Activated naive CD8-positive, alpha-beta T cell treated with anti-CD3 and anti-CD28 coated beads, Interleukin-2, amount 50 U/mL, for 24 hours (primary cell): ENCODE measurements around the gene CCDC88C.
"Not testable (repeated sequence)": the region's sequence is repeated elsewhere in the genome, so short reads cannot be mapped to it uniquely, and the experiment has no call there.

Experiments
- ATAC-seq: fragments of 150-1000 bp; cut with Tn5 transposase; one replicate; pipeline ENCODE4 v1.10.0; 2021
- DNase-seq: peaks from one replicate; pipeline ENCODE4 v3.0.0; 2021
- H3K27ac Mint-ChIP-seq: one replicate; pipeline ENCODE4 v1.8.0; 2021; ENCODE audit warnings: mild to moderate bottlenecking, mixed read lengths
- H3K27me3 Mint-ChIP-seq: one replicate; pipeline ENCODE4 v1.8.0; 2021; ENCODE audit warnings: mixed read lengths
- H3K36me3 Mint-ChIP-seq: one replicate; pipeline ENCODE4 v1.8.0; 2021; ENCODE audit warnings: low read depth, mixed read lengths
- H3K4me1 Mint-ChIP-seq: one replicate; pipeline ENCODE4 v1.8.0; 2021; ENCODE audit warnings: mixed read lengths
- H3K4me3 Mint-ChIP-seq: one replicate; pipeline ENCODE4 v1.8.0; 2021; ENCODE audit warnings: mild to moderate bottlenecking, moderate library complexity, mixed read lengths
- H3K9me3 Mint-ChIP-seq: one replicate; pipeline ENCODE4 v1.8.0; 2021; ENCODE audit warnings: mixed read lengths

CCDC88C gene

DNA sequence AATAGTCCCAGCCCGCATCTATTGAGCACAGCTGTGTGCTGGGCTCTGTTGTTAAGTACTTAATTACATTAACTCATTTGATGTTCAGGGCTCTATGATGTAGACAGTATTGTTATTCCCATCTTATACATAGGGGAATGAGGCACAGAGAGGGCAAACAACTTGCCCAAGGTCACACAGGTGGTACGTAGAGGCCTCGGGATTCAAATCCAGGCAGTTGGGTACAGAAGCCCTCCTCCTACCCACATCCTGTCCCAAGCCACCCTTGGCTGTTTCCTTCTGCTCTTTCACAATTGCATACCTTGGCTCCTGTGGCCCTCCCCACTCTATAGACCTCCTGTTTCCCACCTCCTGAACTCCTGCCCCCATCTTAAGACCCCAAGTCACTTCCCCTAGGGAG lies 163.2 kb downstream of the CCDC88C start:
- H3K27me3 Mint-ChIP-seq: no peaks in the 10 kb centered on the region
- H3K9me3 Mint-ChIP-seq: no peaks in the 10 kb centered on the region
- ATAC-seq: peak; percentile 23
- H3K4me3 Mint-ChIP-seq: peak overlapping the region; percentile 67
- peak overlapping the region; percentile 60 for H3K27ac Mint-ChIP-seq
- no peak for DNase-seq
- H3K4me1 Mint-ChIP-seq: peaks cover 69% of the 10 kb centered on the region
- peaks cover 3% of the 10 kb centered on the region for H3K36me3 Mint-ChIP-seq

DNA sequence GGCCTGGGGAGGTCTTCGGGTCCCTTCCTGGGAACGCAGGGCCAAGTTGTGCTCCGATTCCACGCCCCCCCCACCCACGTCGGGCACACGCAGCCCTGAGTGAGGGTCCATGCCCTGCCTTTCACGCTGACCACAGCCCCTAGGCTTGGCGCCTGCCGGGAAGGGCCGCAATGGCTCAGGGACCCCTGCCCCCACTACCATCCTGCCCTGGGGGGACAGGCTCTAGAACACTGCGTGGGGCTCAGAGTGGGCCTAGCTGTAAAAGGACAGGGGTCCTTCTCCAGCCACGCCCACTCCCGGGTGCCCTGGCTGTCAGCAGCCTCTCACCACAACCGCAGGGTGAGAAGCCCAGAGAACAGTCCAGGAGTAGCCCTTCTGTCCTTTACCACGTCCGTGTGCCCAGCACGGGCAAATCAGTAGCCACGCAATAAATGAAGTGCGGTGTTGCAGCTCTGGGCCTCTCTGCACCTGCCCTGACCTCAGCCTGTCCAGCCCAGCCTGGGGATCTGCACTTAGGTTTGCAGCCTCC lies 163.8 kb downstream of the CCDC88C start:
- Mint-ChIP-seq H3K9me3 (no peaks in the 10 kb centered on the region), H3K36me3 (peaks cover 3% of the 10 kb centered on the region), H3K4me1 (peaks cover 70% of the 10 kb centered on the region), H3K4me3 (peak overlapping the region; percentile 67), H3K27ac (peak overlapping the region; percentile 60), H3K27me3 (no peaks in the 10 kb centered on the region)
- DNase-seq (no peak), ATAC-seq (no peak)

DNA sequence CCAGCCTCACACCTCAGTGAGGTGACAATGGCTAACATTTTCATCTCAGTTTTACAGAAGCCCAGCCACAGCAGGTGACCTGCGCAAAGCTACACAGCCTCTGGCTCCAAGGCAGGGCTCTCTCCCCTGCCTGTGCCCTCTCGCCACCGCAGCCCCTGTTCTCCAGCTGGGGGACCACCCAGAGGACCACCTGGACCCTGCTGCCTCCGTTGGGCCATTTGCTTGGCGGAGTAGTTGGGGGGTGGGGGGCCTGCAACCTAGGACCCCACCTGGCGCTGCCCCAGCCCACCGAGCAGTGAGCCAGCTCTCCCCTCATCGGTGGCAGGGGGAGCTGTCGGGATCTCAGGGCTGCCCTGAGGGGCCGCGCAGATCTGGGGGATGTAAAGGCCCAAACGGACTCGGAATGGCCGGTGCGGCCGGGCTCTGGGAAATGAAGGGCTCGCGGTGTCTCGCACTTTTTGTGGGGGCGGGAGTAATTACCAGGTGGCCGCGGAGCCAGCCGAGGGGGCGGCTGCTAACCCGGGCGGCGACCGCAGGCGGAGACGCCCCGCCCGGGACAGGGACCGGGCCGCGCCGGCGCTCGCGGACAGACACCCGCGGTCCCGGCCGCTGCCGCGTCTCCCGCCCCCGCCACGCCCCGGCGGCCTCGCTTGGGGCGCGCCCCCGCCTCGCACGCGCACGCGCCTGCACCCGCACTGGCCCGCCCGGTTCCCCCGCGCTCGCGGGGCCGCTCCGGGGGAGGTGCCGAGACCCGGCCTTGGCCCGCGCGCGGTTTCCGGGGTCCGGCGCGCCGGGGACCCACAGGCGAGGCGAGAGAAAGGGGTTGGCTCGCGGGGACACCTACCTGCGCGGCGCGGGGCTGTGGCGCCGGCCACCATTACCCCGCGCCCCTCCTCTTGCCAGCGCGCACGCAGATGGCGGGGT lies 164.5 kb downstream of the CCDC88C start:
- ATAC-seq (peak; percentile 13), DNase-seq (no peak)
- H3K36me3 Mint-ChIP-seq: peaks cover 3% of the 10 kb centered on the region
- peaks cover 71% of the 10 kb centered on the region for H3K4me1 Mint-ChIP-seq
- H3K4me3 Mint-ChIP-seq: peak overlapping the region; percentile 36
- H3K9me3 Mint-ChIP-seq: no peaks in the 10 kb centered on the region
- no peak overlapping the region for H3K27ac Mint-ChIP-seq
- no peaks in the 10 kb centered on the region for H3K27me3 Mint-ChIP-seq

DNA sequence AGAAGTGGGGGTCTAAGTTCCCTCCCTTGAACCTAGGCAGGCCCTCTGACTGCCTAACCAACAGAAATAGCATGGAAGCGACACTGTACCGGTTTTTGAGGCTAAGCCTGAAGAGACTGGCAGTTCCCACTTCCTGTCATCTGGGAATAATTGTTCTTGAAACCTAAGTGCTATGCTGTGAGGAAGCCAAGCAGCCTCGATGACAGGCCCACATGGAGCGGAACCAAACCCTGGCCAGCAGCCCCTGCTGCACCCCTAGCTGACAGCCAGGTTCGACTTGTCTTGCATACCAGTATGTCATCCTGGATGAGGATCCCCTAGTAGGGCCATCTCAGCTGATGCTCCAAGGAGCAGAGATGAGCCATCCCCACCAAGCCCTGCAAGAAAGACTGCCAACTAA lies 166.7 kb downstream of the CCDC88C start:
- Mint-ChIP-seq H3K4me3 (no peak overlapping the region), H3K4me1 (peaks cover 81% of the 10 kb centered on the region), H3K27me3 (no peaks in the 10 kb centered on the region), H3K9me3 (peaks cover 5% of the 10 kb centered on the region), H3K36me3 (peaks cover 10% of the 10 kb centered on the region), H3K27ac (peak overlapping the region; percentile 29)
- DNase-seq (no peak), ATAC-seq (no peak)

DNA sequence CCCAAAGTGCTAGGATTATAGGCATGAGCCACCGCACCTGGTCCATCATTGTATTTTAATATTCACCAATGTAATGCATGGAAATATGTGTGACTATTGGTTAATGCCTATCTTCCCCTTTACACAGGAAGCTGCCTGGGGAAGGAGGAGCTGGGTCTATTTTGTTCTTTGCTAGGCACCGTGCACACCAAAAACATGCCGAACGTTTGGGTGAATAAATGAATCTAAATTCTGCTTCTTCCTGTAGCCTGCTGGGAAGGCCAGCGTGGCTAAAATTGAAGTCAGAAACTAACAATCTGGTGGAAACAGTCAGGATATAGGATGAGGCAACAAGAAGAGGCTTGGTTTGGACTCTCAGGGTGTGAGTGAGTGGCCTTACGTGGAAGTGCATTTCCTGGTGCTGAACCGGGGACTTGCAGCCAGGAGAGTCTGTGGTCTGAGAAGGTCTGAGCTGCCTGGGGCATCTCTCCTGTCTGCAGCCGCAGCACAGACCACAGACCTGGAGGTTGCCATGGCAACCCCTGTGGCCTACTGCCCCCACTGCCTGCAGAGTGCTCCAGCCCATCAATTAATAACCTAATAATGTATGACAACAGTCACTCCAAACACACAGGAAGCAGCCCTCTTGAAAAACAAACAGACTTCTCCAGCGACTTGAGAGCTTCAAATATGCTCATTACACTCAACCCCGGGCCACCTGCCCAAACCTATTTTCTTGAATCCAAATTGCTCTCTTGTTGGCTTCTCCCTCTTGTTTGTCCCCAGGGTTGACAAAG lies 167.6 kb downstream of the CCDC88C start:
- H3K9me3 Mint-ChIP-seq: peaks cover 5% of the 10 kb centered on the region
- peak overlapping the region; percentile 78 for H3K27ac Mint-ChIP-seq
- H3K36me3 Mint-ChIP-seq: peaks cover 10% of the 10 kb centered on the region
- DNase-seq: no peak
- ATAC-seq: no peak
- H3K4me3 Mint-ChIP-seq: peak overlapping the region; percentile 47
- H3K4me1 Mint-ChIP-seq: peaks cover 87% of the 10 kb centered on the region
- no peaks in the 10 kb centered on the region for H3K27me3 Mint-ChIP-seq

DNA sequence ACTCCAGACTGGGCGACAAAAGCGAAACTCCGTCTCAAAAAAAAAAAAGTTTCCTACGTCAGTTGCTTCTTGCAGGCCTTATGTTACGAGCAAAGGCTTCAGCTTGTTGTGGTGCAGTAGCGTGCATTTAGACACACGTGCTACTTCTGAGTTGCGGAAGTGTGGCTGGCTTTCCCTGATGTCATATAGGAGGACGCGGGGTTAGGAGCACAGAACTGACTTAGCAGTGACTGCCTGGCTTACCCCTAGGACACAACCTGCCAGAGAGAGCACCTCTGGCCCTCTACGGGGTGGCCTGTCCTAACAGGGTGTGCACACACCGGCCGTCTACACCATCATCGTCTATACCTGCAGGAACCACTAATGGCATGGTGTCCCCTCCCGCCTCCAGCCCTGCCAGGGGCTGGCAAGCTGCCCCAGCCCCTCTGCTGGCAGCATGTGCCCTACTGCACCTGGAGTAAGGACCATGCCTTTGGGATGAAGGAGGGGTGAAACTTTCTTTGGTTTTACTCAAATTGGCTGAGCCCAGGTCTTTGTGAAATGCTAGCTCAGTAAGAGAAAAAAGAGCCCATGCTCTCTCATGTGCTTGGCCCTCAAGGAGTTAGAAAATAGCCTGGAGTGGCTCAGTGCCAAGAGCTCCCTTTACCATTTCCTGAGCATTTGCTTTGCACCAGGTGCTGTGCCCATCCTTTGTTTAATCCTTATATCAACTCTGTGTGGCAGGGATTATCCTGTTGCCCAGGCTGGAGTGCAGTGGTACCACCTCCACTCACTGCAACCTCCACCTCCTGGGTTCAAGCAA lies 171.4 kb downstream of the CCDC88C start:
- H3K4me3 Mint-ChIP-seq: peak overlapping the region; percentile 78
- peaks cover 11% of the 10 kb centered on the region for H3K36me3 Mint-ChIP-seq
- H3K4me1 Mint-ChIP-seq: peaks cover 96% of the 10 kb centered on the region
- ATAC-seq (peak; percentile 45), DNase-seq (peak; percentile 56)
- H3K27ac Mint-ChIP-seq: peak overlapping the region; percentile 80
- no peaks in the 10 kb centered on the region for H3K27me3 Mint-ChIP-seq
- peaks cover 5% of the 10 kb centered on the region for H3K9me3 Mint-ChIP-seq

DNA sequence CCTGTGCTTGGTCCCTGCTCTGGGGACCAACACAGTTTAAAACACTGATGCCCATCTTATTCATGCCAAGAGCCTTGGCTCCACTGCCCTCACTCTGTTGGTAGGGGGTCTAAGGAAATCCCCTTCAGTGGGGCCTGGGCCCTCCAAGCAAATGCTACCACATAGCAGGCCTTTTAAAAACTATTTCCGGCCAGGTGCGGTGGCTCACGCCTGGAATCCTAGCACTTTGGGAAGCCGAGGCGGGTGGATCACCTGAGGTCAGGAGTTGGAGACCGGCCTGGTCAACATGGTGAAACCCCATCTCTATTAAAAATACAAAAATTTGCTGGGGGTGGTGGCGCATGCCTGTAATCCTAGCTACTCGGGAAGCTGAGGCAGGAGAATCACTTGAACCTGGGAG lies 172.0 kb downstream of the CCDC88C start:
- not testable (repeated sequence) for ATAC-seq, DNase-seq, H3K27me3 Mint-ChIP-seq, H3K9me3 Mint-ChIP-seq
- Mint-ChIP-seq H3K4me3 (peak overlapping the region; percentile 78), H3K4me1 (peaks cover 96% of the 10 kb centered on the region), H3K27ac (peak overlapping the region; percentile 80), H3K36me3 (peaks cover 13% of the 10 kb centered on the region)

DNA sequence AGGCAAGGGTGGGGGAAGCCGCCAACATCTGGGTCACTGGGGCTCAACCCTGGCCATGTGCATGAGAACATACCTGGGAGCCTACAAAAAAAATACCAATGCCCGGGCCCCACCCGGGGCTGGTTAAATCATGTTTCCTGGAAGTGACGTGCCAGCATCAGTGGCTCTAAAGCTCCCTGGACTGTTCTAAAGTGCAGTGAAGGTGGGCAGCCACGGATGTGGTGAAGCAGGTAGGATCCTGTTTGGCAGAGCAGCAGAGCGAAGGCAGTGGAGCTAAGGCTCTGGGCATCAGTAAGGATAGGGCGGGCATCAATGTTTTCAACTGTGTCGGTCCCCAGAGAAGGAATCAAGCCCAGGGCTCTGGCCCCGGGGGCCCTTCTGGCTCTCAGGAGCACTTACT lies 172.6 kb downstream of the CCDC88C start:
- H3K4me3 Mint-ChIP-seq: peak overlapping the region; percentile 78
- no peaks in the 10 kb centered on the region for H3K27me3 Mint-ChIP-seq
- H3K27ac Mint-ChIP-seq: peak overlapping the region; percentile 80
- peak; percentile 72 for DNase-seq
- peaks cover 5% of the 10 kb centered on the region for H3K9me3 Mint-ChIP-seq
- H3K4me1 Mint-ChIP-seq: peaks cover 96% of the 10 kb centered on the region
- H3K36me3 Mint-ChIP-seq: peaks cover 13% of the 10 kb centered on the region
- peak; percentile 16 for ATAC-seq

DNA sequence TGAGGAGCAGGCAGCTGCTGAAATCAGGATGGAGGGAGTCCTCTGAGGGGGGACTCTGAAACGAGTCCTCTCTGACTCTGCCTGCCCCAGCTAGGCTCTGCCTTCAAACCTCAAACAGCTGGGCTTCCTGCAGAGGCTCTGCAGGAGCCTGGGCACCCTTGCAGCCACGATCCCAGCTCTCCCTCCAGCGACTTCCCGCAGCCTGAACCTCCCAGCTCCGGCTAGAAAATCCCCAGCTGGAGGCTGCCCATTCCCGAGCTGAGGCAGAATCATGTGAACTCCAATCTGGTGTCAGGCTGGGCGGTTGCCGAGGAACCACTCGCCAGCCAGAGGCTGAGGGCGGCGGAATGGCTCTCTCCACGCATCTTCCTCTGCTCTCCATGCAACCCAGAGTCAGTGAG lies 173.1 kb downstream of the CCDC88C start, which contains the start of gene GPR68:
Gene GPR68, minus strand, starts transcription at position 204 of the 401 bp plus-strand sequence. CDS start 9,654 bp downstream, outside the sequence.
- Mint-ChIP-seq H3K36me3 (peaks cover 13% of the 10 kb centered on the region), H3K4me3 (peak within 1 kb of the TSS; percentile 78), H3K27me3 (no peaks in the 10 kb centered on the region), H3K9me3 (peaks cover 5% of the 10 kb centered on the region), H3K4me1 (peaks cover 96% of the 10 kb centered on the region), H3K27ac (peak within 1 kb of the TSS; percentile 80)
- no peak for ATAC-seq
- peak; percentile 34 for DNase-seq

DNA sequence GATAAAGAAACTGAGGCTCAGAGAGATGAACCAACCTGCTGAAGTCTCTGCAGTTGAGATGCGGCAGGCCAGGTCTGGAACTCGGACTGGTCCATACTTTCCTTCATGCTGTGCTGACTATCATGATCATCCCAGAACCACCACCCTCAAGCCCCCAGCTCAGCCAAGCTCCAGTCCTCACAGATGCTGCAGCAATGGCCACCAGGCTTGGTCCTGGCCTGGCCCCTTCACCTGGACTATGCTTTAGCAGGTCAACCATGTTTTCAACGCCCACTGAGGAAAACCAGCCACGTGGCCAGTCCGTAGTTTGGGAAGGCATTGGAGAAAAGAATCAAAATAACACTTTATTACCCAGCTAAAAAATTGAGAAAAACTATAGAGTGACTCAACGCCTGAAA lies 174.5 kb downstream of the CCDC88C start:
- Mint-ChIP-seq H3K4me3 (peak overlapping the region; percentile 78), H3K9me3 (peaks cover 5% of the 10 kb centered on the region), H3K36me3 (peaks cover 15% of the 10 kb centered on the region), H3K4me1 (peaks cover 100% of the 10 kb centered on the region), H3K27ac (peak overlapping the region; percentile 80), H3K27me3 (no peaks in the 10 kb centered on the region)
- ATAC-seq (no peak), DNase-seq (no peak)

DNA sequence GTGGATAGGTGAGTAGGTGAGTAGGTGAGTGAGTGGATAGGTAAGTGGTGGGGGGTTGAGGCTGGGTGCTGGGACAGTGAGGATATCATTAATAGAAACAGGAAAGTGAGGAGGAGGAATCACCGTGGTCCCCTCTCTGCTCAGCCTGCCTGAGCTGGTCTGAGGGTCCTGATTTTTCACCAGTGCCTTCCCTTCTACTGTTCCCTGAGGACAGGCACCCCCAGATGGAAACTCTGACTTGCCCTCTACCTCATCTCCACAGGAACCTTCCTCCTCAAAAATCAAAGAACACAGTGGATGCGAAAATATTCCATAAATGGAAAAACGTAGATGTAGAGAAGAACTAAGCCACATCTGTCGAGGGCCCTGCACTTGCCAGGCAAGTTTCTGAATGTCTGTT lies 175.0 kb downstream of the CCDC88C start:
- Mint-ChIP-seq H3K27me3 (no peaks in the 10 kb centered on the region), H3K27ac (peak overlapping the region; percentile 80), H3K36me3 (peaks cover 16% of the 10 kb centered on the region)

DNA sequence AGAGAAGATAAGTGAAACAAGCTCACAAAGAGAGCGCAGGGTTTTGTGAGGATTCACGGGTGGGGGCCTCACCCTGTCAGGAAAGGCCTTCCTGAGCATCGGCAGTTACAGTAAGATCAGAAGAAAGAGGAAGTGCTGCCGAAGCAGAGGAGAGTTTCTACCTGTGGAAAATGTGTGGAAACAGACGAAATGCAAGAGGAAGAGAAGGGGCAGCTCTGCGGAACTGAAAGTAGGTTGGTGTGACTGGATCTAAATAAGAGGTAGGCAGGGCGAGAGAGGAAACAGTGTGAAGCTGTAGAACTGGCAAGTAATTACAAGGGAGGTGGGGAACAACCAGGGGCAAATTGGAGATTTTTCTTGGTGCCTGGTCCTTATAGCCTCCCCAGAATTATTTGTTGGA lies 175.8 kb downstream of the CCDC88C start:
- DNase-seq (peak; percentile 31), ATAC-seq (no peak)
- H3K4me3 Mint-ChIP-seq: peak overlapping the region; percentile 78
- H3K27ac Mint-ChIP-seq: peak overlapping the region; percentile 80
- no peaks in the 10 kb centered on the region for H3K9me3 Mint-ChIP-seq
- H3K4me1 Mint-ChIP-seq: peaks cover 99% of the 10 kb centered on the region
- peaks cover 11% of the 10 kb centered on the region for H3K36me3 Mint-ChIP-seq
- no peaks in the 10 kb centered on the region for H3K27me3 Mint-ChIP-seq

More for the DNA sequence above, 175.0 kb downstream of the CCDC88C start:
- no peak for DNase-seq
- H3K4me1 Mint-ChIP-seq: peaks cover 100% of the 10 kb centered on the region
- peak overlapping the region; percentile 78 for H3K4me3 Mint-ChIP-seq
- ATAC-seq: no peak
- H3K9me3 Mint-ChIP-seq: peaks cover 5% of the 10 kb centered on the region

DNA sequence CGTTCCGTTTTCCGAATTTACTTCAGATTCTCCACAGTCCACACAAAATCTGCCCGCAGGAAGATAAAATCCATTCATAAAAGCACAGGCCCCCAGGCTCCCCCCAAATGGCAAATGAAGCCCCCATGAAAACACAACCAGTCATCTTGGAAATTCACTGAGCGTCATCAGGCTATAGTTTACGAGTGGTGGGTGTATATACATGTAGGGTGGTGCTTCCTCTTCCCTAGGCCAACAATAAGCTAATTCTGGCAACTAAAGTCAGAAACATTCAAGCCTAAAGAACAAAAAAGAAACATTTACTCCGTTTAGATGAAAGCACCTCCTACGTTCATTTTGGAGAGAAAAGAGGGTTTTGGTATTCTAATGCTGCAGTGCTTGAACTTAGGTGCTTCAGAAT lies 179.0 kb downstream of the CCDC88C start:
- H3K36me3 Mint-ChIP-seq: peaks cover 16% of the 10 kb centered on the region
- ATAC-seq: no peak
- DNase-seq: no peak

DNA sequence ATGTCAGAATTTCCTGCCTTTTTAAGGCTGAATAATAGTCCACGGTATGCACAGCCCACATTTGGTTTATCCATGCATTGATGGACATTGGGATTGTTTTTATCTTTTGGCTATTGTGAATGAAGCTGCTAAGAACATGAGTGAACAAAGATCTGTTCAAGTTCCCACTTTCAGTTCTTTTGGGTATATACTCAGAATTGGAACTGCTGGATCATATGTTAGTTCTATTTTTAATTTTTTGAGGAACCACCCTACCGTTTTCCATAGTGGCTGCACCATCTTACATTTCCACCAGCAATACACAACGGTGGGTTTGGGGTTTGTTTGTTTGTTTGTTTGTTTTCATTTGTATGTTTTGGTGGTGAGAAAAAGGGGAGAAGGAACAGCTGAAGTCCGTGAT lies 179.5 kb downstream of the CCDC88C start:
- Mint-ChIP-seq H3K9me3 (no peaks in the 10 kb centered on the region), H3K4me1 (peaks cover 65% of the 10 kb centered on the region), H3K27ac (peak overlapping the region; percentile 81), H3K27me3 (no peaks in the 10 kb centered on the region), H3K36me3 (peaks cover 16% of the 10 kb centered on the region), H3K4me3 (no peak overlapping the region)
- no peak for ATAC-seq
- no peak for DNase-seq

More for the DNA sequence above, 179.0 kb downstream of the CCDC88C start:
- Mint-ChIP-seq H3K27ac (peak overlapping the region; percentile 81), H3K9me3 (no peaks in the 10 kb centered on the region), H3K4me3 (peak overlapping the region; percentile 33), H3K27me3 (no peaks in the 10 kb centered on the region), H3K4me1 (peaks cover 69% of the 10 kb centered on the region)
